Germinal center (tissue), 1 donor: ENCODE data around the gene SIRT1.
"Not testable (repeated sequence)": the region's sequence is repeated elsewhere in the genome, so short reads cannot be mapped to it uniquely, and the experiment has no call there.

Experiments used
- DNase-seq: peaks from one replicate; pipeline ENCODE4 v3.0.0; 2012; ENCODE audit warnings: mixed read lengths, low spot score

SIRT1 gene

DNA sequence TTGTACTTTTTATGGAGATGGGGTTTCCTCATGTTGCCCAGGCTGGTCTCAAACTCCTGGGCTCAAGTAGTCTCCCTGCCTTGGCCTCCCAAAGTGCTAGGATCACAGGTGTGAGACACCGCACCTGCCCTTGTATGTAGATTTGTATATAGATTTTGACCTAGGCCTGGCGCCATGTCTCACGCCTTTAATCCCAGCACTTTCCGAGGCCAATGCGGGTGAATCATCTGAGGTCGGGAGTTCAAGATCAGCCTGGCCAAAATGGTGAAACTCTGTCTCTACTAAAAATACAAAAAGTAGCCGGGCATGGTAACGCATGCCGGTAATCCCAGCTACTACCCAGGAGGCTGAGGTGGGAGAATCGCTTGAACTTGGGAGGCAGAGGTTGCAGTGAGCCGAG, 7.0 kb upstream of the SIRT1 start:
- DNase-seq = not testable (repeated sequence)

DNA sequence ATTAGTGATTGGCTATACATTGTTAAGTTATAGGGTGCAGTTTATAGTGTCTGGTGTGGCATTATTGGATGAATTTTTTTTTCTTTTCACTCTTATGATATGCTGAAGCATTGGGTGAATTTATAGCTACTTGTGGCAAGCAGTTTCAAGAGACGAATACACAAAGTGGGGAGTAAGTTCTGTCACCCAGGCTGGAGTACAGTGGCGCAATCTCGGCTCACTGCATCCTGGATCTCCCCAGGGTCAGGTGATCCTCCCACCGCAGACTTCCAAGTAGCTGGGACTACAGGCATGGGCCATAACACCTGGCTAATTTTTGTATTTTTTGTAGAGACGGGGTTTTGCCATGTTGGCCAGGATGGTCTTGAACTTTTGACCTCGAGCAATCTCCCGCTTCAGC, 6.3 kb upstream of the SIRT1 start:
- DNase-seq = no peak

DNA sequence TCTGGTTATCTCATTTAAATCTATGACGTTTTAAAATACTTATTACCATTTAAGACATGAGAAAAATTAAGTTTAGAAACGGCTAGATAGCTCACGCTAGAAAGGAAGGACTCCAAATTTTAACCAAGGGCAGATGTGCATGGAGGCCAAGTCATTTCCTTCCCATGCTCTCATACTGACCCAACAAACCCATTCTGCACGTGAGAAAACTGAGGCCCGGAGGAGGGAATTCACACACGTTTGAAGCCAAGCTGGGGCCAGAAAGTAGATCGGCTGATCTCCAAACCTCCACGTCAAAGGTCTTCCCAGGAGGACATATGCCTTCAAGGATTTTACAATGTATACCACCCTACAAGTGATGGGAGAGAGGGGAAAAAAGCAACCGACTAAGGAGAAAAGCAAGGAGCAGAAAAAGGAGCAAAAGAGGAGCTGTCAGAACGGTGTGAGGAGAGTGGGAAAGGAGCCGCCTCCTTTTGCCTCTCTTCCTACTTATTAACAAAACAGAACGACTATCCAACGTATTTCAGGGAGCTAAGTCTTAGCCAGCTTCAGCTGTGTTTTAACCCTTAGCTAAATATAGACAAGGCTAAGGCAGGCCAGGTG, 645 bp upstream of the SIRT1 start:
- DNase-seq = no peak

DNA sequence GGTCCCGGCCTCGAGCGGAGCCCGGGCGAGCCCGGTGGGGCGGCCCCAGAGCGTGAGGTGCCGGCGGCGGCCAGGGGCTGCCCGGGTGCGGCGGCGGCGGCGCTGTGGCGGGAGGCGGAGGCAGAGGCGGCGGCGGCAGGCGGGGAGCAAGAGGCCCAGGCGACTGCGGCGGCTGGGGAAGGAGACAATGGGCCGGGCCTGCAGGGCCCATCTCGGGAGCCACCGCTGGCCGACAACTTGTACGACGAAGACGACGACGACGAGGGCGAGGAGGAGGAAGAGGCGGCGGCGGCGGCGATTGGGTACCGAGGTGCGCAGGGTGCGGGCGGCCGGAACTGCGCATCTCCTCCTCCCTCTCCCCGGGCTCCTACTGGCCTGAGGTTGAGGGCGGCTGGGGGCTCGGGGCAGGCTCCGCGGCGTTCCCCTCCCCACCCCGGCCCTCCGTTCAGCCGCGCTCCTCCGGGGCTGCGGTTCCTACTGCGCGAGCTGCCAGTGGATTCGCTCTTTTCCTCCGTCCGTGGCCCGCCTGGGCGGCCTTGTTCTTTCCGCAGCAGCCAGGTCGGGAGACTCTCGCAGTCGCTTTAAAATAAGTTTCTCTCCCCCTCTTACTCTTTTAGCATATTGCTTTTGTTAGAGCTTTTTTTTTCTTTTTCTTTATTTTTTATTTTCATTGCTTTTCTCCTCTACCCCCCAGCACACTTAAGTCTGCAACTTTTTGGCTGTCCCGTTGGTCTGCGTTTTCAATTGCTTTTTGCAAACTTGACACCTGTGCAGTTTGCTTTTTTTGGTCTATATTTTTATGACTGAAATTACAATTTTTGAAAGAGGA, 600 bp downstream of the SIRT1 start:
- peak; percentile 86 for DNase-seq

DNA sequence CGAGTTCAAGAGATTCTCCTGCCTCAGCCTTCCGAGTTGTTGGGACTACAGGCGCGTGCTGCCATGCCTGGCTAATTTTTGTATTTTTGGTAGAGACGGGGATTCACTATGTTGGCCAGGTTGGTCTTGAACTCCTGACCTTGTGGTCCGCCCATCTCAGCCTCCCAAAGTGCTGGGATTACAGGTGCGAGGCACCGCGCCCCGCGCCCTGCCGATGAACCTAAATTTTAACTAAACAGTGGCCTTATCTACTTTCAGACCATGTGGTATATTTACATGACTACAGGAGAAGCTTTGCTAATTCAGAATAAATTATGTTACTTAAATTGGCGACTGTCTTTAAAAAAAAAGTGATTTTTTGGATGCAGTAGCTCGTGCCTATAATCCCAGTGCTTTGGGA, 9.2 kb downstream of the SIRT1 start:
- no peak for DNase-seq

GRCh38 chr10:67903581-67903980, 19.1 kb downstream of the SIRT1 start:
- DNase-seq = no peak

DNA sequence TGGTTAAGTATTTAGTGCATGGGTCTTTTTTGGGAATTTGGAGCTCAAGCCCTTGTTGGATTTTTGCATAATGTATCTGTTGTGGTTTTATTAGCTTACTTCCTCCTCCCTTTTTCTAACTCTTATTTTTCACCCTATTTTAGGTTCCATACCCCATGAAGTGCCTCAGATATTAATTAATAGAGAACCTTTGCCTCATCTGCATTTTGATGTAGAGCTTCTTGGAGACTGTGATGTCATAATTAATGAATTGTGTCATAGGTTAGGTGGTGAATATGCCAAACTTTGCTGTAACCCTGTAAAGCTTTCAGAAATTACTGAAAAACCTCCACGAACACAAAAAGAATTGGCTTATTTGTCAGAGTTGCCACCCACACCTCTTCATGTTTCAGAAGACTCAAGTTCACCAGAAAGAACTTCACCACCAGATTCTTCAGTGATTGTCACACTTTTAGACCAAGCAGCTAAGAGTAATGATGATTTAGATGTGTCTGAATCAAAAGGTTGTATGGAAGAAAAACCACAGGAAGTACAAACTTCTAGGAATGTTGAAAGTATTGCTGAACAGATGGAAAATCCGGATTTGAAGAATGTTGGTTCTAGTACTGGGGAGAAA, 28.0 kb downstream of the SIRT1 start:
- DNase-seq = no peak

DNA sequence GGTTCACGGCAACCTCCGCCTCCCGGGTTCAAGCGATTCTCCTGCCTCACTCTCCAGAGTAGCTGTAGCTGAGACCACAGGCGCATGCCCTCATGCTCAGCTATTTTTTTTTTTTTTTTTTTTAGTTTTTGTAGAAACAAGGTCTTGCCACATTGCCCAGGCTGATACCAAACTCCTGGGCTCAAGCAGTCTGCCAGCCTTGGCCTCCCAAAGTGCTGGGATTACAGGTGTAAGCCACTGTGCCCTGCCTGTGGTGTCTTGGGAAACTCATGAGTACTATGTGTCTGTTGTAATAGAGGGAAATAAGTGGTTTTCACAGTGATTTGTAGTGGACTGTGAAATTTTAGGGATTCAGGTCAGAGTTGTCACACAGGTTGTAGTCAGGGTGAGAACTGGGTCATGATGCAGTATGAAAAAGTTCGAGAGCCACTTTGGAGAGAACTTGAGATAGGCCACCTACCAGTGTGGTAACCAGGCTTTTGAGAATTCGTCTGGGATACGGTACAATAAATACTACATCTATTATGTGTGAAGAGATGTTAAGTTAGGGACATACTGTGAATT, 30.4 kb downstream of the SIRT1 start:
- no peak for DNase-seq

DNA sequence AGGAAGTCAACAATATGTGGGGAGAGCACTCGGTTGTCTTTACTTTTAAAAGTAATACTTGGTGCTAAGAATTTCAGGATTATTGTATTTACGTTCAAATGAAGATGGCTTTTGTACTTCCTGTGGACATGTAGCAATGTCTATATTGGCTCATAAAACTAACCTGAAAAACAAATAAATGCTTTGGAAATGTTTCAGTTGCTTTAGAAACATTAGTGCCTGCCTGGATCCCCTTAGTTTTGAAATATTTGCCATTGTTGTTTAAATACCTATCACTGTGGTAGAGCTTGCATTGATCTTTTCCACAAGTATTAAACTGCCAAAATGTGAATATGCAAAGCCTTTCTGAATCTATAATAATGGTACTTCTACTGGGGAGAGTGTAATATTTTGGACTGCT, 32.7 kb downstream of the SIRT1 start:
- DNase-seq = no peak

- DNase-seq = no peak
Measured at GRCh38 chr10:67917679-67918078, 33.2 kb downstream of the SIRT1 start.

GRCh38 chr10:67921065-67921464, 36.6 kb downstream of the SIRT1 start:
- no peak for DNase-seq

- no peak for DNase-seq
Measured at GRCh38 chr10:67923551-67923950, 39.1 kb downstream of the SIRT1 start.

GRCh38 chr10:67924136-67924535, 39.7 kb downstream of the SIRT1 start:
- DNase-seq = no peak

DNA sequence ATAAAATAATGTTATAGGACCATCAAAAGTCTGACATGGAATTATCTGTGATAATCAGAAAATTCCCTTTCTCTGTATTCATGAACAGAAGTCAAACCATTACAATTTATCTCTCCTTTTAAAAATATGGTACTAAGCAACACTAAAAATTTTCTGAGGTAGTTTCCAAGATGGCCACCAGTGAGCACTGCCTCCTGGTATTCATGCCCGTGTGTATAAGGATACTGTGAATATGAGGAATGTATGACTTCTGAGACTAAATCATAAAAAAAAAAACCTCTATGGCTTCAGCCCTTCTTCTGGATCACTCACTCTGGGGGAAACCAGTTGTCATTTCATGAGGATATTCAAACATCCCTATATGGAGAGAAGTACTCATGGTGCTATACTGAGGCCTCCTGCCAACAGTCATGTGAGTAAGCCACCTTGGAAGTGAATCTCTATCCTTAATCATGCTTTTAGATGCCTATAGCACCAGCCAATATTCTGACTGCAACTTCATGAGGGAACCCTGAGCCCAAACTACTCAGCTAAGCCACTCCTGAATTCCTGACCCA, 41.1 kb downstream of the SIRT1 start:
- DNase-seq = no peak

GRCh38 chr10:67926951-67927350, 42.5 kb downstream of the SIRT1 start:
- DNase-seq = no peak

GRCh38 chr10:67933199-67933598, 48.7 kb downstream of the SIRT1 start:
- DNase-seq = no peak

DNA sequence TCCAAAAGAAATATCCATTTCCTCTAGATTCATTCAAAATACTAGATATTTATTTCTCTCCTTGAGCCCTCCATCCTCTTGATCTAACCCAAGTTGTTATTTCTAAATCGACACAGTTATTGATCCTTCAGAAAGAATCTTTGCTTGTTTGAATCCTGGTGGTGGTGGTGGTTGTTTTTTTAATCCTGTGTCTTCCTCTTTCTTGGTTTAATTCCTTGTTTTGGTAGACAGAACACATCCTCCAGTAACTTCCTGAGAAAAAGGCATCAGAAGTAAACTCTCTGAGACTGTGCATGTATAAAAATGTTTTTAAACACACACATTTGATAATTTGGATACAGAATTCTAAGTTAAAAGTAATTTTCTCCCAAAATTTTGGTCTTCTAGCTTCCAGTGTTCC, 49.9 kb downstream of the SIRT1 start:
- no peak for DNase-seq

- DNase-seq = no peak
Measured at GRCh38 chr10:67935223-67935622, 50.8 kb downstream of the SIRT1 start.

DNA sequence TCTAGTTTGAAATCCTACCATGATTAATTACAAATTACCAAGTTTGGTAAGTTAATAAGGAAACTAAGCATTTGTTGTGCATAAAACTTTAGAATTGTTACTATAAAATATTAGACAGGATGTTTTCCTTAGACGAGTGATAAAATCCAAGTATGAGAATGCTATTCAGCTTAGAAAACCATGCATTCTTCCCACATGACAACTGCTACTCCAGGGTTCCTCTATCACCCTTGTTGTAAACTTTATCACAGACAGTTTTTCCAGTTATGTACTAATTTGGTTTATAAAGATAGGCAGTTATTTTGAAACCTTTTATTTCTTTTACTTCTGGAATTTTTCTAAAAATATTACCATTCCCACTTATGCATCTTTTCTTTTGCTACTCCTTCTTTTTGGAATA, 52.0 kb downstream of the SIRT1 start:
- no peak for DNase-seq

GRCh38 chr10:67943917-67944316, 59.5 kb downstream of the SIRT1 start:
- no peak for DNase-seq

- DNase-seq = no peak
Measured at GRCh38 chr10:67955614-67956013, 71.2 kb downstream of the SIRT1 start.

DNA sequence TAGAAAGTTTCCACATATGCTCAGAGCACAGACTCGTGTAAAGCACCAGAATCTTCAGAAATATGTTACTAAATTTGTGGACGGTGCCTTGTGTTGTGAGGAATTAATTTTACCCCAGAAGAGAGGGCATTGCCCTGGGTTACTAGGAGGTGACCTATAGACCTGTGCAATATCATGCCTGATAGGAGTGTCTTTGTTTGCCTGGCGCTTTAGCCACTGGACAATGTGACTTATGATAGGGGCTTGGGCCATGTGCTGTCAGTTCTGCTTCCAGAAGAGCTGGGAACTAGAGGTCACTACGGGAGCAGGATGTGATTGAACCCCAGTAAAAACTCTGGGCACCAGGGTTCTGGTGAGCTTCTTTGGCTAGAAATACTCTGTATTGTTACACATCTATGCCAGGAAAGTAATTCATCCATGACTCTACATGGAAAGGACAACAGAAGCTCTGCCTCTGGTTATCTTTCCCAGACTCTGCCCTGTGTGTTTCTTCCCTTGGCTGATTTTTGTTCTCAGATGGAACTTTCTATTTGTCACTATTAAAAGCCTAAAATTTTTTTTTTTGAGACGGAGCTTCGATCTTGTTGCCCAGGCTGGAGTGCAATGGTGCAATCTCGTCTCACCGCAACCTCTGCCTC, 75.5 kb downstream of the SIRT1 start:
- DNase-seq = no peak
